Spleen (tissue), 7 donors: Measurements from ENCODE around the gene CYP26C1.

Source experiments
- CTCF ChIP-seq, 11 experiments: fragments of 200-600 bp in 7 of 11; fragments of 450-650 bp in 4 of 11; sonication (generic) in 4 of 11; IDR thresholded peaks in 8 of 11; conservative IDR thresholded peaks in 3 of 11; 1 replicate in 7 of 11; 2 replicates in 4 of 11; pipeline versions ENCODE4 v1.4.0 to v1.8.0; 2016 to 2021; ENCODE audit warnings: antibody characterized with exemption in 11 of 11, inconsistent platforms in 4 of 11, mild to moderate bottlenecking in 1 of 11
- POLR2A ChIP-seq, 3 donors: fragments of 450-650 bp; IDR thresholded peaks; one replicate each; pipeline ENCODE4 v1.5.1; 2017; ENCODE audit warnings: antibody characterized with exemption in 3 of 3, mild to moderate bottlenecking in 1 of 3
- donor health status: DM: no; HTN: no; CAD: no; lungs with moderate emphysema.
- donor health status: DM: no; HTN: no; CAD: no.
- donor health status: DM: no; HTN: no; CAD: no.

GRCh38 chr10:93054486-93054885, 6.1 kb upstream of the CYP26C1 start:
- TF ChIP-seq CTCF (IDR thresholded peaks at IDR 0.05 in 8 of 11, conservative IDR thresholded peaks at IDR 0.05 in 3 of 11) (no peak), POLR2A (IDR thresholded peaks at IDR 0.05) (no peak)
